H1 (cell line): Measurements from ENCODE around the gene ACACA. TPM values are rescaled to one million over a fixed set of nuclear protein-coding genes. Genes with fewer than 3 reads are reported as not detected.

ENCODE experiments used
- CTCF ChIA-PET: fragments of 300-600 bp; sonication (Branson Sonifier 250); formaldehyde crosslinking; loops from one replicate; lab custom pipeline; 2021; ENCODE audit not compliant: partially characterized antibody; lab: Charles Lee
- POLR2A ChIA-PET: fragments of 300-600 bp; sonication (Branson Sonifier 250); formaldehyde crosslinking; loops from one replicate; lab custom pipeline; 2021; ENCODE audit warnings: inconsistent platforms; ENCODE audit not compliant: partially characterized antibody; lab: Charles Lee
- DNase-seq, 2 experiments: peaks; one replicate each; pipeline versions ENCODE4 v3.0.0 to v3.0.0-alpha.2; 2010 to 2022; ENCODE audit warnings: low spot score in 2 of 2, low read depth in 1 of 2, mixed read lengths in 1 of 2
- FAIRE-seq: peaks from 2 replicates; lab custom pipeline; 2011; peaks lifted over from hg19 to GRCh38; lab: Jason Lieb, UNC
- H2AFZ ChIP-seq: 2 replicates; pipeline ENCODE4 v1.8.1; 2012; ENCODE audit warnings: low read length, inconsistent platforms
- H2AK5ac ChIP-seq: 2 replicates; pipeline ENCODE4 v1.6.1; 2013; ENCODE audit warnings: low read depth, low read length
- H2BK120ac ChIP-seq: replicated peaks from 2 replicates; pipeline ENCODE3; 2013; ENCODE audit warnings: low read depth, low read length, inconsistent platforms
- H2BK12ac ChIP-seq: 2 replicates; pipeline ENCODE4 v1.6.1; 2013; ENCODE audit warnings: low read depth, low read length
- H2BK15ac ChIP-seq: 2 replicates; pipeline ENCODE4 v1.6.1; 2013; ENCODE audit warnings: low read length
- H2BK20ac ChIP-seq: 2 replicates; pipeline ENCODE4 v1.6.1; 2013; ENCODE audit warnings: low read length
- H2BK5ac ChIP-seq: 2 replicates; pipeline ENCODE4 v1.6.1; 2013; ENCODE audit warnings: low read depth, low read length
- H3K14ac ChIP-seq: 2 replicates; pipeline ENCODE4 v1.6.1; 2013; ENCODE audit warnings: inconsistent platforms; ENCODE audit not compliant: insufficient read length
- H3K18ac ChIP-seq: 2 replicates; pipeline ENCODE4 v1.6.1; 2013; ENCODE audit warnings: low read length; ENCODE audit errors: extremely low read depth
- H3K23ac ChIP-seq: 2 replicates; pipeline ENCODE4 v1.6.1; 2013; ENCODE audit warnings: inconsistent platforms; ENCODE audit not compliant: insufficient read length
- H3K23me2 ChIP-seq: 2 replicates; pipeline ENCODE4 v1.6.1; 2013; ENCODE audit warnings: low read depth, low read length
- H3K27ac ChIP-seq: 2 replicates; pipeline ENCODE4 v1.6.1; 2011; ENCODE audit warnings: low read depth, low read length, inconsistent platforms
- H3K27me3 ChIP-seq, 4 experiments: replicated peaks in 1 of 4; 1 replicate in 1 of 4; 2 replicates in 3 of 4; pipeline versions ENCODE4 v1.6.1 to v1.8.1; 2011 to 2013; ENCODE audit warnings: low read length in 3 of 4, mild to moderate bottlenecking in 3 of 4, inconsistent platforms in 2 of 4, mixed read lengths in 2 of 4, moderate library complexity in 1 of 4; ENCODE audit not compliant: control insufficient read depth in 3 of 4, insufficient read depth in 3 of 4; ENCODE audit errors: extremely low read depth in 1 of 4
- H3K36me3 ChIP-seq, 4 experiments: 2 replicates each; pipeline versions ENCODE4 v1.6.1 to v1.8.1; 2011 to 2013; ENCODE audit warnings: mild to moderate bottlenecking in 4 of 4, low read length in 3 of 4, moderate library complexity in 2 of 4, control low read depth in 1 of 4, inconsistent platforms in 1 of 4; ENCODE audit not compliant: insufficient read depth in 4 of 4, control insufficient read depth in 2 of 4
- H3K4ac ChIP-seq: replicated peaks from 2 replicates; pipeline ENCODE3; 2013; ENCODE audit warnings: low read length, low read depth, mixed read lengths, inconsistent platforms; ENCODE audit not compliant: insufficient read length
- H3K4me1 ChIP-seq, 4 experiments: replicated peaks in 1 of 4; 1 replicate in 1 of 4; 2 replicates in 3 of 4; pipeline versions ENCODE4 v1.6.1 to v1.8.1; 2011 to 2013; ENCODE audit warnings: low read length in 3 of 4, inconsistent platforms in 2 of 4, mixed read lengths in 1 of 4; ENCODE audit not compliant: insufficient read depth in 4 of 4, control insufficient read depth in 3 of 4
- H3K4me2 ChIP-seq, 2 experiments: 2 replicates each; pipeline versions ENCODE4 v1.6.1 to v1.8.1; 2011 to 2013; ENCODE audit warnings: low read depth in 2 of 2, low read length in 2 of 2, control low read depth in 1 of 2, inconsistent platforms in 1 of 2, mild to moderate bottlenecking in 1 of 2; ENCODE audit not compliant: insufficient read depth in 1 of 2
- H3K4me3 ChIP-seq, 4 experiments: fragments of 200-600, 300-600 bp in 1 of 4; sonication (generic), shearing (Covaris generic), sonication (Bioruptor Twin) in 1 of 4; 2 replicates each; pipeline versions ENCODE4 v1.5.1 to v1.8.1; 2011 to 2016; ENCODE audit warnings: low read length in 4 of 4, low read depth in 3 of 4, control low read depth in 2 of 4, inconsistent platforms in 2 of 4, mild to moderate bottlenecking in 2 of 4, mixed read lengths in 1 of 4, moderate library complexity in 1 of 4; ENCODE audit not compliant: insufficient read depth in 2 of 4; ENCODE audit errors: extremely low read depth in 1 of 4
- H3K56ac ChIP-seq: replicated peaks from 2 replicates; pipeline ENCODE3; 2013; ENCODE audit warnings: low read depth, mild to moderate bottlenecking, mixed read lengths, low read length, inconsistent platforms; ENCODE audit not compliant: insufficient read length
- H3K79me1 ChIP-seq: 2 replicates; pipeline ENCODE4 v1.6.1; 2013; ENCODE audit warnings: low read depth, low read length, control low read depth
- H3K79me2 ChIP-seq, 2 experiments: 2 replicates each; pipeline versions ENCODE4 v1.6.1 to v1.8.1; 2012 to 2013; ENCODE audit warnings: low read length in 2 of 2, mild to moderate bottlenecking in 2 of 2, inconsistent platforms in 1 of 2; ENCODE audit not compliant: insufficient read depth in 2 of 2, control insufficient read depth in 1 of 2
- H3K9ac ChIP-seq, 4 experiments: replicated peaks in 1 of 4; 1 replicate in 1 of 4; 2 replicates in 3 of 4; pipeline versions ENCODE4 v1.6.1 to v1.8.1; 2011 to 2013; ENCODE audit warnings: low read depth in 3 of 4, low read length in 3 of 4, control low read depth in 2 of 4, mild to moderate bottlenecking in 2 of 4, moderate library complexity in 2 of 4, inconsistent platforms in 1 of 4; ENCODE audit errors: extremely low read depth in 1 of 4
- H3K9me3 ChIP-seq, 2 experiments: 2 replicates each; pipeline versions ENCODE4 v1.6.1 to v1.8.1; 2012 to 2013; ENCODE audit warnings: mild to moderate bottlenecking in 2 of 2, moderate library complexity in 2 of 2, control low read depth in 1 of 2, inconsistent platforms in 1 of 2, low read depth in 1 of 2, low read length in 1 of 2, mixed read lengths in 1 of 2; ENCODE audit not compliant: insufficient read depth in 2 of 2
- H4K20me1 ChIP-seq, 2 experiments: replicated peaks in 1 of 2; 2 replicates each; pipeline versions ENCODE3 to v1.8.1; 2011 to 2013; ENCODE audit warnings: inconsistent platforms in 2 of 2, low read length in 2 of 2, mild to moderate bottlenecking in 1 of 2; ENCODE audit not compliant: insufficient read depth in 2 of 2, control insufficient read depth in 1 of 2
- H4K5ac ChIP-seq: 2 replicates; pipeline ENCODE4 v1.6.1; 2013; ENCODE audit warnings: low read length, low read depth, mixed read lengths, inconsistent platforms; ENCODE audit not compliant: insufficient read length
- H4K8ac ChIP-seq: 2 replicates; pipeline ENCODE4 v1.8.0; 2013; ENCODE audit warnings: mild to moderate bottlenecking, moderate library complexity, low read length, inconsistent platforms; ENCODE audit not compliant: insufficient read depth; ENCODE audit errors: extremely low read depth
- H4K91ac ChIP-seq: replicated peaks from 2 replicates; pipeline ENCODE3; 2013; ENCODE audit warnings: low read length, mixed read lengths, inconsistent platforms; ENCODE audit not compliant: insufficient read length
- JUN ChIP-seq: IDR thresholded peaks from 2 replicates; pipeline ENCODE4 v1.6.1; 2011; ENCODE audit warnings: low read depth, mild to moderate bottlenecking, improper control_type of control experiment, low read length
- WGBS, 2 experiments: shearing (Covaris generic) in 1 of 2; methylation state at CpG; one replicate each; pipeline versions ENCODE4 v1.1.6 to v1.1.7; 2013 to 2015; ENCODE audit warnings: low lambda C conversion rate in 2 of 2, mixed read lengths in 2 of 2, inconsistent platforms in 1 of 2, low coverage in 1 of 2, missing lambda C conversion rate in 1 of 2; ENCODE audit not compliant: insufficient replicate concordance in 2 of 2, insufficient coverage in 1 of 2, insufficient read length in 1 of 2; ENCODE audit errors: extremely low coverage in 1 of 2, missing lambda C conversion rate in 1 of 2; 5-methylcytosine and 5-hydroxymethylcytosine counted together
- polyA plus RNA-seq, 7 experiments: library from polyadenylated mRNA; depleted of rRNA in 3 of 7; stranded (reverse) in 5 of 7; unstranded in 2 of 7; fragments of >200 nt in 5 of 7; fragments of 200-250 nt in 2 of 7; gene quantifications; 1 replicate in 5 of 7; 2 replicates in 1 of 7; 4 replicates in 1 of 7; pipeline versions ENCODE4 v1.2.1 to v1.2.3, GENCODE V29; 2011 to 2013; ENCODE audit warnings: missing spikeins in 2 of 7, mixed read lengths in 2 of 7
- total RNA-seq: library from RNA; stranded (reverse); fragmentation: NEBNext Ultra II Directional; extraction: Animal tissue kit (Norgen Biotek cat#: 25700); gene quantifications from 2 replicates; pipeline ENCODE4 v1.2.1, GENCODE V29; 2021

ACACA gene
- total and polyA plus RNA-seq, 2 of the 8 experiments (the other 6 are each of a cell fraction or from before 2014, with no cell fraction given), result 74.0 to 160 TPM

- Histone ChIP-seq H2BK12ac (no peak overlapping the region), H4K8ac (no peak overlapping the region), H3K9me3 (no peaks in the 10 kb centered on the region), H4K5ac (no peak overlapping the region), H3K4me1 (no peaks in the 10 kb centered on the region), H2BK5ac (no peak overlapping the region), H3K23me2 (no peaks in the 10 kb centered on the region), H2BK120ac (no peak overlapping the region), H2BK15ac (no peak overlapping the region), H3K56ac (no peak overlapping the region), H3K14ac (no peak overlapping the region), H3K4ac (no peak overlapping the region), H3K18ac (no peak overlapping the region), H3K79me2 (no peaks in the 10 kb centered on the region), H3K79me1 (no peaks in the 10 kb centered on the region), H2AK5ac (no peak overlapping the region), H4K20me1 (peaks cover 0 to 2% of the 10 kb centered on the region in 2 experiments), H3K27me3 (no peaks in the 10 kb centered on the region), H3K36me3 (peaks cover 0 to 25% (median 7%) of the 10 kb centered on the region in 4 experiments; a peak in 5 of 8 replicates), H3K23ac (no peak overlapping the region), H3K27ac (no peak overlapping the region), H3K4me3 (no peak overlapping the region), H4K91ac (no peak overlapping the region), H3K9ac (no peak overlapping the region), H2BK20ac (no peak overlapping the region), H3K4me2 (no peak overlapping the region), H2AFZ (no peak overlapping the region)
- no peak for DNase-seq
- ChIA-PET CTCF (interaction anchor here (2.5 to 6.8 kb wide), 2 partner anchors 10 to 12 kb away, joined by 12 to 55 read pairs; no protein-coding TSS in a partner anchor), POLR2A (interaction anchor here (1.5 kb wide), 1 partner anchor 11 kb away, joined by 3 read pairs; no protein-coding TSS in a partner anchor)
- TF ChIP-seq JUN, result no peak
- 88% methylated on average over 1 of the region's 1 CpG; no CpG with 5 or more reads in 1 of the 2 experiments for WGBS, 2 experiments
- no peak for FAIRE-seq
Observed at GRCh38 chr17:37425268-37425667, 18.6 kb upstream of the ACACA start.
